NCI-H82 (cell line): Measurements from ENCODE around the gene ASXL2.

ENCODE experiments used
- DNase-seq: peaks from one replicate; lab custom pipeline; 2025; lab: John Stamatoyannopoulos, UW

Gene ASXL2

DNA sequence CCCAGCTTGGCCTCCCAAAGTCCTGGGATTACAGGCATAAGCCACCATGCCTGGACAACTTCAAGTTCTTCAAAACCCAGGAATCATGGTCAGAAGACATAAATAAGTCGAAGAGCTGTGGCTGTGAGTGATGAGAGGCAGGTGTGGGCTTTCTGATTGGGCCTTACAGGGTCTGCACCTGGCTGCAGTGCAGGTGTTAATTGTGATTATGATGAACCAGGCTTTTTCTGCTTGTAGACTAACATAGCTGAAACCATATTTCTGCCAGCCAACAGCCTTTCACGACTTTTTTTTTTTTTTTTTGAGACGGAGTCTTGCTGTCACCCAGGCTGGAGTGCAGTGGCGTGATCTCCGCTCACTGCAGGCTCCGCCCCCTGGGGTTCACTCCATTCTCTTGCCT lies 190.1 kb downstream of the ASXL2 start:
- no peak for DNase-seq

DNA sequence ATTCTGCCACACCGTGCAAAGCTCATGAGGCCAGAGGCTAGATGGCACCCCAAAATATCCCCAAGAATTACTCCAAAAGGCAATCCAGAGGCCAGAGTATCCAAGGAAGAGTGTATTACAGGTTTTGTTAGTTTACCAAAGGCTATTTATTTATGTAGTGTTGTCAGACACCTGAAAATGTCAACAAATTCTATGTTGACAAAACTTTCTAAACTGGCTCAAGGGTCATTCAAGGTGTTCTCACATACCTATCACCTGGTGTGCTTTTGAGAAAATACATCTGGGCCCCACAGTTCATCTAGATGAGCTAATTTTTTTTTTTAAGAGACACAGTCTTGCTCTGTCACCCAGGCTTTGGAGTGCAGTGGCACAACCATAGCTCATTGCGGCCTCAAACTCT lies 192.5 kb downstream of the ASXL2 start:
- no peak for DNase-seq

DNA sequence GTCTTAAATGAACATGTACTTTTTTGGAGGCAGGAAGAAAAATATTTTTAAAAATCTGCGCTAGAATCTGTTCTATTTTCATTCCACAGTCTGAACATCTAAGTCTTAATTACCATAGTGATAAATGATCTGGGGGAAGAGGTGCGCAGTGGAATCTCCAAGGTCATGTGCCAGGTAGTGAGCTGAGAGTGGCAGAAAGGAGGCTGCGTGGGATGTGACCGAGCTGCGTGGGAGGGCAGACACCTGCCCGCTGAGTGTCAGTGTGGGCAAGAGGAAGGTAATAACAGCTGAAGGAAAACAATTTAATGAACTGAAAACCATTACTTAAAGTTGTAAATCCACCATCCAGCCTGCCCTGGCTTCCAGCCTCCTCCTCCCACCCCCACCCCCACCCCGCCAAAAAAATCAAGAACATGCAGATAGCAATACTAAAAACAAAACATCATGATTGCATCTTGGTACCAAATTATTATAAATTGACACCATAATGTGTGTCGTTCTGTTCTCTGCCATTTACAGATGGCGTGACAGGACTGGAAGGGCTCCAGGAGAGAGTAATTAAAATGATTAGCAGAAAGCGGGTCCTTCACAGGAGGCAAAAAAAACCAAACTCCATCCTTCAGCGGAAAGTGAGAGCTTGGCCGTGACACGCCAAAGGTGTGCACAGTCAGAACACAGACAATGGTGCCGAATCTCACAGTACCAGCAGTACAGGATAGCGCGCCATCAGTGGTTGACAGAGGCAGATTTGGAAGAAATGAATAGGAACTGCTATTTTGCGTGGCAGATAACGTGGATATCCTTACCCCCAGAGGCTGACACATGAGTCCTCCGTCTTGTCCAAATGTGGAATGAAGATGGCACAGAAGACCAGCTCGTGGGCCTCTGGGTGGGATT lies 193.5 kb downstream of the ASXL2 start:
- no peak for DNase-seq
